ENCODE measurements around the gene KCNJ18.

Gene KCNJ18

GRCh38 chr17:21676281-21677111 is 15.8 kb upstream of the KCNJ18 start:
- H3K27me3 ChIP-seq: no peaks in the 10 kb centered on the region
- intact Hi-C loops (cut with DNase I; ENCODE audit: low total_unique reads): no loop called here
- H3K4me1 ChIP-seq: no peaks in the 10 kb centered on the region
- no peak overlapping the region for H3K4me3 ChIP-seq
- no peak for DNase-seq
- no peak overlapping the region for H3K27ac ChIP-seq
- H3K9me3 ChIP-seq: no peaks in the 10 kb centered on the region
- TF ChIP-seq CTCF (IDR thresholded peaks at IDR 0.05): no peak
- no peaks in the 10 kb centered on the region for H3K36me3 ChIP-seq

GRCh38 chr17:21677126-21677910 is 15.0 kb upstream of the KCNJ18 start:
- no peak for DNase-seq
- Histone ChIP-seq H3K9me3 (no peaks in the 10 kb centered on the region), H3K4me3 (no peak overlapping the region), H3K36me3 (no peaks in the 10 kb centered on the region), H3K27me3 (no peaks in the 10 kb centered on the region), H3K27ac (no peak overlapping the region), H3K4me1 (no peaks in the 10 kb centered on the region)
- TF ChIP-seq CTCF (IDR thresholded peaks at IDR 0.05): no peak
- intact Hi-C loops (cut with DNase I; ENCODE audit: low total_unique reads): no loop called here

GRCh38 chr17:21677911-21678310 is 14.4 kb upstream of the KCNJ18 start:
- Histone ChIP-seq H3K9me3 (no peaks in the 10 kb centered on the region), H3K36me3 (no peaks in the 10 kb centered on the region), H3K27ac (no peak overlapping the region), H3K27me3 (no peaks in the 10 kb centered on the region), H3K4me3 (no peak overlapping the region), H3K4me1 (no peaks in the 10 kb centered on the region)
- peak in 1 of 2 donors; percentile 40 for DNase-seq
- no peak for TF ChIP-seq CTCF (IDR thresholded peaks at IDR 0.05)
- intact Hi-C loops (cut with DNase I; ENCODE audit: low total_unique reads): no loop called here

GRCh38 chr17:21678393-21679081 is 13.8 kb upstream of the KCNJ18 start:
- no peaks in the 10 kb centered on the region for H3K36me3 ChIP-seq
- DNase-seq: peak in 1 of 2 donors; percentile 54
- H3K27ac ChIP-seq: no peak overlapping the region
- no peak for TF ChIP-seq CTCF (IDR thresholded peaks at IDR 0.05)
- no peaks in the 10 kb centered on the region for H3K9me3 ChIP-seq
- intact Hi-C loops (cut with DNase I; ENCODE audit: low total_unique reads): no loop called here
- H3K27me3 ChIP-seq: no peaks in the 10 kb centered on the region
- no peak overlapping the region for H3K4me3 ChIP-seq
- H3K4me1 ChIP-seq: no peaks in the 10 kb centered on the region

GRCh38 chr17:21679256-21680146 is 12.8 kb upstream of the KCNJ18 start:
- Histone ChIP-seq H3K27ac (no peak overlapping the region), H3K27me3 (no peaks in the 10 kb centered on the region), H3K36me3 (no peaks in the 10 kb centered on the region), H3K4me3 (no peak overlapping the region), H3K9me3 (no peaks in the 10 kb centered on the region), H3K4me1 (no peaks in the 10 kb centered on the region)
- intact Hi-C loops (cut with DNase I; ENCODE audit: low total_unique reads): no loop called here
- TF ChIP-seq CTCF (IDR thresholded peaks at IDR 0.05): no peak
- peak in 1 of 2 donors; percentile 66 for DNase-seq

Data from tibial artery (tissue), 4 donors.